Ovary (tissue), 9 donors: ENCODE results near the gene CD151. TPM values are rescaled to one million over a fixed set of nuclear protein-coding genes. Genes with fewer than 3 reads are reported as not detected.

Experiments
- DNase-seq, 5 donors: peaks; one replicate each; pipeline ENCODE4 v3.0.0-alpha.2; 2019 to 2020
- H3K27ac ChIP-seq, 2 donors: fragments of 200-600 bp; one replicate each; pipeline versions ENCODE4 v1.5.1 to v1.8.0; 2019 to 2022
- H3K27me3 ChIP-seq: fragments of 200-600 bp; one replicate; pipeline ENCODE4 v1.8.0; 2022
- H3K36me3 ChIP-seq: fragments of 200-600 bp; sonication (generic); one replicate; pipeline ENCODE4 v1.5.1; 2019
- H3K4me1 ChIP-seq: one replicate; pipeline ENCODE4 v1.8.1; 2013; ENCODE audit warnings: mild to moderate bottlenecking, moderate library complexity; ENCODE audit not compliant: insufficient read depth
- H3K4me3 ChIP-seq: fragments of 200-600 bp; sonication (generic); one replicate; pipeline ENCODE4 v1.5.1; 2017
- H3K9me3 ChIP-seq, 2 donors: fragments of 200-600 bp in 1 of 2; sonication (generic) in 1 of 2; one replicate each; pipeline versions ENCODE4 v1.5.1 to v1.8.1; 2013 to 2019; ENCODE audit warnings: mild to moderate bottlenecking in 1 of 2, moderate library complexity in 1 of 2
- EP300 ChIP-seq: sonication (generic); formaldehyde crosslinking; IDR thresholded peaks from one replicate; pipeline ENCODE4 v1.6.1; 2017; ENCODE audit warnings: antibody characterized with exemption
- POLR2A ChIP-seq: fragments of 450-650 bp; IDR thresholded peaks from one replicate; pipeline ENCODE4 v1.6.1; 2017; ENCODE audit warnings: antibody characterized with exemption, mild to moderate bottlenecking, moderate library complexity
- WGBS, 3 donors: extraction: QIAGEN DNeasy Blood & Tissue Kit in 1 of 3; methylation state at CpG; one replicate each; pipeline versions ENCODE4 v1.1.5 to v1.1.7; 2013 to 2017; 5-methylcytosine and 5-hydroxymethylcytosine counted together
- intact Hi-C, 4 donors: fragments of 100-400 bp; cut with DNase I; formaldehyde crosslinking; loops; one replicate each; pipeline versions ENCODE4 v1.11.0 to v1.15.1; 2022 to 2023
- polyA plus RNA-seq, 2 donors: library from polyadenylated mRNA; stranded (reverse); fragments of 200-250 nt in 1 of 2; fragments of 350-450 nt in 1 of 2; fragmentation: Illumina TruSeq in 1 of 2; extraction: RNeasy Lipid Tissue Mini Kit (QIAGEN cat#74804) in 1 of 2; gene quantifications; one replicate each; pipeline ENCODE4 v1.2.3, GENCODE V29; 2013 to 2014
- total RNA-seq, 7 donors: library from RNA; depleted of rRNA in 2 of 7; stranded (reverse); fragments of >200 nt in 2 of 7; fragmentation: NEBNext Ultra II Directional in 3 of 7; extraction: Animal tissue kit (Norgen Biotek cat#: 25700) in 3 of 7; gene quantifications; one replicate each; pipeline versions ENCODE4 v1.1.0 to v1.2.4, GENCODE V29; 2016 to 2023
- TF ChIP-seq, protein P1 (sequence below), 3 donors: fragments of 450-650 bp in 2 of 3; fragments of 200-600 bp in 1 of 3; IDR thresholded peaks; one replicate each; pipeline versions ENCODE4 v1.5.1 to v1.8.0; 2016 to 2022; ENCODE audit warnings: antibody characterized with exemption in 3 of 3, mild to moderate bottlenecking in 1 of 3
- donor health status: DM: no; HTN: no; CAD: no; lungs with moderate emphysema.
- donor health status: DM: no; HTN: no; CAD: no.
- donor health status: Bipolar disorder and iron deficiency.
- donor health status: DM: yes; HTN: yes; CAD: no.
- donor health status: DM: no; HTN: no; CAD: no.
- donor health status: DM: yes; HTN: yes; CAD: no.

The CD151 gene
- total and polyA plus RNA-seq, 9 donors = 32.9 to 243 (median 168) TPM

DNA sequence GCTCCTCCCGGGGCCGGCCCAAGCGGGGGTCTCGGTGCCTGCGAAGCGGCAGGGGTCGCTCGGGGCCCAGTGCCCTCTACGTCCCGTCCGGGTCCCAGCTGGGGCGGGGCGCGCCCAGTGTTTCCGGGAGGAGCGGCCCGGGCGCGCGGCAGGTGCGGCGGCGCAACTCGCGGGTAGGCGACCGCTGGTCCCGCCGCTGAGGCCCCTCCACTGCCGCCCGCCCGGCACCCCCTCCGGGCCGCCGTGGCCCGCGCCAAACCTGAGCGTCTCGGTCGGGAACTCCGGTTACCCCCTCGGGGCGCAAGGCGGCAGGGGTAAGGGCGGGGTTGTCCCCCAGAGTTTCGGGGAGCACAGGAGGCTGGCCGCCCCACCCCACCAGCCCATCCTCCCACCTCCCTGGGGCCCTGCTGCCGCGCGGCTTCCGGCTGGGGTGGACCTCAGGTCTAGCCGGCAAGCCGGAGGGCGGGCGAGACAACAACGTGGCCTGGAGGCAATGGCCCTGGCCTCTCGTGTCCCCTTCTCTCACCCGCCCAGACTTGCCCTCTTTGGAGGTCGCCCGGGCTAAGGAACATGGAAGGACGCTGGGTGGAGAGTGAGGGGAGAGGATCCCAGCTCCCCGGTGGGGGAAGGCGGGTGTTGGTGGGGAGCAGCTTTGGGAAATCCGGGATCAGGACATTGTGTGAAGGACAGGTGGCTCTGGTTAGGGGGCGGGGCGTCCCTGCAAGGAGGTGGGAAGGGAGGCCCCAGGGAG, 5.4 kb upstream of the CD151 start:
- Histone ChIP-seq H3K4me3 (peak overlapping the region; percentile 0), H3K4me1 (peaks cover 14% of the 10 kb centered on the region), H3K36me3 (no peaks in the 10 kb centered on the region), H3K9me3 (no peaks in the 10 kb centered on the region), H3K27me3 (no peaks in the 10 kb centered on the region), H3K27ac (no peak overlapping the region)
- no peak for DNase-seq
- no peak for TF ChIP-seq POLR2A
- TF ChIP-seq, protein P1, sequence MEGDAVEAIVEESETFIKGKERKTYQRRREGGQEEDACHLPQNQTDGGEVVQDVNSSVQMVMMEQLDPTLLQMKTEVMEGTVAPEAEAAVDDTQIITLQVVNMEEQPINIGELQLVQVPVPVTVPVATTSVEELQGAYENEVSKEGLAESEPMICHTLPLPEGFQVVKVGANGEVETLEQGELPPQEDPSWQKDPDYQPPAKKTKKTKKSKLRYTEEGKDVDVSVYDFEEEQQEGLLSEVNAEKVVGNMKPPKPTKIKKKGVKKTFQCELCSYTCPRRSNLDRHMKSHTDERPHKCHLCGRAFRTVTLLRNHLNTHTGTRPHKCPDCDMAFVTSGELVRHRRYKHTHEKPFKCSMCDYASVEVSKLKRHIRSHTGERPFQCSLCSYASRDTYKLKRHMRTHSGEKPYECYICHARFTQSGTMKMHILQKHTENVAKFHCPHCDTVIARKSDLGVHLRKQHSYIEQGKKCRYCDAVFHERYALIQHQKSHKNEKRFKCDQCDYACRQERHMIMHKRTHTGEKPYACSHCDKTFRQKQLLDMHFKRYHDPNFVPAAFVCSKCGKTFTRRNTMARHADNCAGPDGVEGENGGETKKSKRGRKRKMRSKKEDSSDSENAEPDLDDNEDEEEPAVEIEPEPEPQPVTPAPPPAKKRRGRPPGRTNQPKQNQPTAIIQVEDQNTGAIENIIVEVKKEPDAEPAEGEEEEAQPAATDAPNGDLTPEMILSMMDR (IDR thresholded peaks at IDR 0.05) = no peak
- intact Hi-C loops = no loop called here
- WGBS, 3 donors = 8 to 13% (median 9%) methylated on average over 44 to 66 of the region's 66 CpGs

DNA sequence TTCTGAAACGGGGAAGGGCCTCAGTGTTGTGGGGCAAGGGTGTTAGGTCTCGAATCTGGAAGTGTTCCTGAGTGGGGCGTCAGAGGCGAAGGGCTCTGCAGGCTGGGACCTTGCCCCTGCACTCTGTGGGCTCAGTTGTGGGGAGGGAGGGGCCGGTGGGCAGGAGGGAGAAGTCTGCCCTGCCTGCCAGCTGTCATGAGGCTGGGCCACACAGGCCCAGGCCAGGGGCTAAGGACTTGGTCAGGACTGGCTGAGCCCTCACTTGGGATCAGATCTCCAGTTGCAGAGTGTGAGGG, 4.9 kb upstream of the CD151 start, which contains the start of gene CRACR2B:
TSS of gene CRACR2B (plus strand) at position 23 of the 296 bp plus-strand sequence. CDS start 689 bp downstream, outside the sequence.
- H3K27me3 ChIP-seq = no peaks in the 10 kb centered on the region
- WGBS, 3 donors = 64 to 70% (median 69%) methylated on average over 5 of the region's 5 CpGs
- peaks cover 16% of the 10 kb centered on the region for H3K4me1 ChIP-seq
- no peaks in the 10 kb centered on the region for H3K9me3 ChIP-seq
- peak within 1 kb of the TSS; percentile 0 for H3K4me3 ChIP-seq
- DNase-seq = no peak
- no peaks in the 10 kb centered on the region for H3K36me3 ChIP-seq
- H3K27ac ChIP-seq = no peak within 1 kb of the TSS
- TF ChIP-seq POLR2A (no peak), EP300 (no peak)
- TF ChIP-seq, protein P1 (IDR thresholded peaks at IDR 0.05) = no peak
- intact Hi-C loops = no loop called here

DNA sequence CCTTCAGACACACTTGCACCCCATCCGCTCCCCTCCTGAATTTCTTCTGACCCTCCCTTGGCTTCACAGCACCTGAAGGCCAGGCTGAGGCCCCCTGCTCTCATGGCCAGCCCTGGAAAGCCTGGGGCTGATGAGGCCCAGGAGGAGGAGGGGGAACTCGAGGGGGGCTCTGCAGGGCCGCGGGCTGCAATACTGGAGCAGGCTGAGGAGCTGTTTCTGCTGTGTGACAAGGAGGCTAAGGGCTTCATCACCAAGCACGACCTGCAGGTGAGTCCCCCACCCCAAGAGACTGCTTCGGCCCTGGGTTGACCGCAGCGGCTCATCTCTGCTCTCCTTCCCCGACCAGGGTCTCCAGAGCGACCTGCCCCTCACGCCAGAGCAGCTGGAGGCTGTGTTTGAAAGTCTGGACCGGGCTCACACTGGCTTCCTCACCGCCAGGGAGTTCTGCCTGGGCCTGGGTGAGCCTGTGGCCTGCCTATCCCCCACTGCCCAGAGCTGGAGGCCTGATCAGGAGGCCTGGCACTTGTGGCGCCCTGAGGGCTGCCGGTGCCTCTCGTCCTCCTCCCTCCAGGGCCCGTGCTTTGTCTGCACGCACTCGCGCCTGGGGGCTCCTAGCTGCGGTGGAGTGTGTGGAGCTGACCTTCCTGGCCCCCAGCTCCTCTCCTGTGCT, 4.1 kb upstream of the CD151 start:
- Histone ChIP-seq H3K9me3 (no peaks in the 10 kb centered on the region), H3K4me3 (no peak overlapping the region), H3K27me3 (no peaks in the 10 kb centered on the region), H3K4me1 (peaks cover 16% of the 10 kb centered on the region), H3K27ac (peak overlapping the region in 1 of 2 donors; percentile 1), H3K36me3 (no peaks in the 10 kb centered on the region)
- TF ChIP-seq EP300 = no peak
- 59 to 70% (median 67%) methylated on average over 21 of the region's 21 CpGs for WGBS, 3 donors
- no peak for DNase-seq
- intact Hi-C loops = no loop called here

DNA sequence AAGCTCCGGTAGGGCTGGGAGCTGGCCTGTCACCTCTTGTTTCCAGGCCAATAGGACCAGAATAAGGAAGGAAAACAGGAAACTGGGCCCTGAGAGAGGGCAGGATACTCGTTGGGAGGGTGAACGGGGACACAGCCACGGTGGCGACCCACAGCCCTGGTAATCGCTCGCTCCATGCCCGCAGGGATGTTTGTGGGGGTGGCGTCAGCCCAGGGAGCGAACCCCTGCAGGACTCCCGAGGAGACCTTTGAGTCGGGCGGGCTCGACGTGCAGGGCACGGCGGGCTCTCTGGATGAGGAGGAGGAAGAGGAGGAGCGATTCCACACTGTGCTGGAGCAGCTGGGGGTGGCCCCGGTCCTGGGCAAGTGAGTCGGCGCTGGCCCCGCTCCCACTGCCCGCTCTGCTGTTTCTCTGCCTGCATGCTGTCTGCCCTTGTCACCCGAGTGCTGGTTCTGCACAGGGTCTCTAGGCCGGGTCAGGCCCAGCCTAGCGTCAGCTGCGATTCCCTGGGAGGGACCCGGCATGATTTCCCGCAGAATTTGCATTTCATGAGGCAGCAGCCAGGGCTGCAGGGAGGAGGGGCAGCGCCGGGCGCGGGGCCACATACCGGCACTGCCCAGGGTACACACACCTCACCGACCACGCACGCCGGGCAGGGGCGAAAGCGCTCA, 3.4 kb upstream of the CD151 start:
- TF ChIP-seq POLR2A (no peak), EP300 (no peak)
- TF ChIP-seq, protein P1 (IDR thresholded peaks at IDR 0.05) = no peak
- WGBS, 3 donors = 11 to 24% (median 22%) methylated on average over 38 to 40 of the region's 40 CpGs
- H3K4me1 ChIP-seq = peaks cover 20% of the 10 kb centered on the region

More for the DNA sequence above, 3.4 kb upstream of the CD151 start:
- Histone ChIP-seq H3K27me3 (no peaks in the 10 kb centered on the region), H3K9me3 (no peaks in the 10 kb centered on the region), H3K36me3 (no peaks in the 10 kb centered on the region), H3K27ac (peak overlapping the region in 1 of 2 donors; percentile 1), H3K4me3 (no peak overlapping the region)
- intact Hi-C loops = no loop called here
- peak in 1 of 5 donors; percentile 62 for DNase-seq
